ENCODE data around the gene H2BW1. TPM values are rescaled to one million over a fixed set of nuclear protein-coding genes. Genes with fewer than 3 reads are reported as not detected.
"Not testable (repeated sequence)": the region's sequence is repeated elsewhere in the genome, so short reads cannot be mapped to it uniquely, and the experiment has no call there.

H2BW1 gene
- total RNA-seq, 1 donor from 2014 or later, result not detected

- no peak for FAIRE-seq
- no peaks in the 10 kb centered on the region for H3K36me3 Mint-ChIP-seq (ENCODE audit: low read depth, unreplicated experiment)
- no peaks in the 10 kb centered on the region for H3K9me3 ChIP-seq (ENCODE audit: insufficient read depth, low read depth, low read length)
- H3K27me3 ChIP-seq (ENCODE audit: insufficient read depth, low read length), result no peaks in the 10 kb centered on the region
- H3K4me2 ChIP-seq (ENCODE audit: low read length), result no peak within 1 kb of the TSS
- H3K4me3 Mint-ChIP-seq (ENCODE audit: unreplicated experiment), result no peak within 1 kb of the TSS
- DNase-seq (ENCODE audit: low read depth), result no peak
- no peaks in the 10 kb centered on the region for H3K36me3 ChIP-seq (ENCODE audit: insufficient read depth, low read length)
- no peak within 1 kb of the TSS for H3K4me3 ChIP-seq (ENCODE audit: insufficient read depth, low read depth, low read length)
- H3K9ac ChIP-seq (ENCODE audit: low read length), result no peak within 1 kb of the TSS
- no peaks in the 10 kb centered on the region for H4K20me1 ChIP-seq (ENCODE audit: insufficient read depth, low read length)
- H3K27ac ChIP-seq (ENCODE audit: low read depth, low read length), result no peak within 1 kb of the TSS
- TF ChIP-seq EZH2 (IDR thresholded peaks at IDR 0.05; ENCODE audit: insufficient read depth, low read length), result no peak
- no peak for TF ChIP-seq CTCF (IDR thresholded peaks at IDR 0.05; ENCODE audit: insufficient read depth, low read depth, low read length)
- no peaks in the 10 kb centered on the region for H3K27me3 Mint-ChIP-seq (ENCODE audit: low read depth, unreplicated experiment)
- H3K27ac Mint-ChIP-seq (ENCODE audit: unreplicated experiment), result no peak within 1 kb of the TSS
- no peaks in the 10 kb centered on the region for H3K4me1 ChIP-seq (ENCODE audit: insufficient read depth, low read length)
- no peak within 1 kb of the TSS for H2AFZ ChIP-seq (ENCODE audit: low read depth, low read length)
- H3K79me2 ChIP-seq (ENCODE audit: insufficient read depth, low read length), result no peaks in the 10 kb centered on the region
- H3K9me3 Mint-ChIP-seq (ENCODE audit: unreplicated experiment), result peaks cover 2% of the 10 kb centered on the region
- H3K4me1 Mint-ChIP-seq (ENCODE audit: low read depth, unreplicated experiment), result no peaks in the 10 kb centered on the region
Measured at GRCh38 chrX:104039689-104040505, 26.4 kb upstream of the H2BW1 start, which contains the start of gene H2BW2. Gene H2BW2 (plus strand): TSS chrX:104039956. CDS start chrX:104039995, 39 bp downstream.

- no peak overlapping the region for H3K27ac Mint-ChIP-seq (ENCODE audit: unreplicated experiment)
- Histone ChIP-seq H3K27me3 (ENCODE audit: insufficient read depth, low read length) (no peaks in the 10 kb centered on the region), H3K4me1 (ENCODE audit: insufficient read depth, low read length) (no peaks in the 10 kb centered on the region), H3K27ac (ENCODE audit: low read depth, low read length) (no peak overlapping the region), H3K4me2 (ENCODE audit: low read length) (no peak overlapping the region), H3K4me3 (ENCODE audit: insufficient read depth, low read depth, low read length) (no peak overlapping the region), H4K20me1 (ENCODE audit: insufficient read depth, low read length) (no peaks in the 10 kb centered on the region), H3K79me2 (ENCODE audit: insufficient read depth, low read length) (no peaks in the 10 kb centered on the region), H3K9me3 (ENCODE audit: insufficient read depth, low read depth, low read length) (no peaks in the 10 kb centered on the region), H2AFZ (ENCODE audit: low read depth, low read length) (no peak overlapping the region), H3K36me3 (ENCODE audit: insufficient read depth, low read length) (no peaks in the 10 kb centered on the region), H3K9ac (ENCODE audit: low read length) (no peak overlapping the region)
- FAIRE-seq (no peak), DNase-seq (ENCODE audit: low read depth) (no peak)
- H3K4me1 Mint-ChIP-seq (ENCODE audit: low read depth, unreplicated experiment), result no peaks in the 10 kb centered on the region
- no peak for TF ChIP-seq CTCF (IDR thresholded peaks at IDR 0.05; ENCODE audit: insufficient read depth, low read depth, low read length)
- no peak for TF ChIP-seq EZH2 (IDR thresholded peaks at IDR 0.05; ENCODE audit: insufficient read depth, low read length)
- peaks cover 6% of the 10 kb centered on the region for H3K27me3 Mint-ChIP-seq (ENCODE audit: low read depth, unreplicated experiment)
- no peaks in the 10 kb centered on the region for H3K36me3 Mint-ChIP-seq (ENCODE audit: low read depth, unreplicated experiment)
- H3K4me3 Mint-ChIP-seq (ENCODE audit: unreplicated experiment), result no peak overlapping the region
- no peaks in the 10 kb centered on the region for H3K9me3 Mint-ChIP-seq (ENCODE audit: unreplicated experiment)
Measured at GRCh38 chrX:104018126-104018525, 4.6 kb upstream of the H2BW1 start.

- H3K27me3 ChIP-seq (ENCODE audit: insufficient read depth, low read length); H3K4me1 Mint-ChIP-seq (ENCODE audit: low read depth, unreplicated experiment); DNase-seq (ENCODE audit: low read depth); H3K9me3 Mint-ChIP-seq (ENCODE audit: unreplicated experiment); H3K4me3 ChIP-seq (ENCODE audit: insufficient read depth, low read depth, low read length); H3K4me1 ChIP-seq (ENCODE audit: insufficient read depth, low read length); H3K9ac ChIP-seq (ENCODE audit: low read length); H3K4me2 ChIP-seq (ENCODE audit: low read length); H3K9me3 ChIP-seq (ENCODE audit: insufficient read depth, low read depth, low read length); H3K36me3 Mint-ChIP-seq (ENCODE audit: low read depth, unreplicated experiment); H3K27ac Mint-ChIP-seq (ENCODE audit: unreplicated experiment); H2AFZ ChIP-seq (ENCODE audit: low read depth, low read length); H4K20me1 ChIP-seq (ENCODE audit: insufficient read depth, low read length); H3K27ac ChIP-seq (ENCODE audit: low read depth, low read length); H3K36me3 ChIP-seq (ENCODE audit: insufficient read depth, low read length); H3K4me3 Mint-ChIP-seq (ENCODE audit: unreplicated experiment); H3K79me2 ChIP-seq (ENCODE audit: insufficient read depth, low read length); H3K27me3 Mint-ChIP-seq (ENCODE audit: low read depth, unreplicated experiment): not testable (repeated sequence)
- peak; percentile 73 for FAIRE-seq
Measured at GRCh38 chrX:104015576-104015975, 2.1 kb upstream of the H2BW1 start.
